Endothelial cell of umbilical vein (primary cell): ENCODE results near the gene AASDHPPT.

Experiments used
- CTCF ChIP-seq, 2 donors: IDR thresholded peaks; 1 replicate in 1 of 2; 2 replicates in 1 of 2; pipeline ENCODE4 v1.5.1; 2011; ENCODE audit warnings: low read length in 2 of 2, mild to moderate bottlenecking in 2 of 2, moderate library complexity in 2 of 2, control low read depth in 1 of 2, inconsistent platforms in 1 of 2, low read depth in 1 of 2; ENCODE audit not compliant: insufficient read depth in 1 of 2; ENCODE audit errors: extremely low read depth in 1 of 2
- EZH2 ChIP-seq: IDR thresholded peaks from 2 replicates; pipeline ENCODE4 v1.6.1; 2012; ENCODE audit warnings: borderline replicate concordance, low read depth, mild to moderate bottlenecking, moderate library complexity, low read length, inconsistent platforms; ENCODE audit not compliant: severe bottlenecking
- FOS ChIP-seq: IDR thresholded peaks from 2 replicates; pipeline ENCODE4 v1.6.1; 2011; ENCODE audit warnings: mild to moderate bottlenecking, low read length, moderate library complexity, borderline replicate concordance; ENCODE audit not compliant: insufficient read depth
- GATA2 ChIP-seq: IDR thresholded peaks from 2 replicates; pipeline ENCODE4 v1.7.0; 2011; ENCODE audit warnings: low read depth, mild to moderate bottlenecking, moderate library complexity, mixed read lengths, low read length; ENCODE audit not compliant: insufficient read length, insufficient read depth
- POLR2A ChIP-seq: IDR thresholded peaks from 2 replicates; pipeline ENCODE4 v1.6.1; 2012; ENCODE audit warnings: low read depth, mild to moderate bottlenecking, control low read depth, low read length
- POLR2AphosphoS5 ChIP-seq: IDR thresholded peaks from 2 replicates; pipeline ENCODE4 v1.6.1; 2012; ENCODE audit warnings: low read depth, mild to moderate bottlenecking, control low read depth, low read length, moderate library complexity; ENCODE audit not compliant: insufficient read depth
- TF ChIP-seq, protein P1 (sequence below): IDR thresholded peaks from 2 replicates; pipeline ENCODE4 v1.6.1; 2011; ENCODE audit not compliant: insufficient read depth, insufficient read length

DNA sequence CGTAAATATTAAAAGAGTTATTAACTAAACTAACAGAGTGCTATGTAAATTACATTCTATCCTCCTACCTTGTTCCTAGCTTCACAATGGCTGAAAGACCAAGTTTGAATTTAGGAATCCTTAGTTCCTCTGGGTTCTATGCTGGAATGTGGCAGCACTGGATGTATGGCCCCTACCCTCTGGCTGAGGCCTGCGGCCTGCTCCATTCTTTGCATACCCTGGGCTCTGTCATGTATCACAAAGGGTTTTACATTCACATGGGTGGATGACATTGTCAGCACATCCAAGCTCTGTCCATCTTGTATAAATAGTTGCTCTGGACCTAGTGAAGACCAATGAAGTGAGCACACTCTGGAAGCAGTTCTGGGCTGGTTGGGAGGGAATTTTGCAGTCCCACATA lies 54.5 kb downstream of the AASDHPPT start:
- TF ChIP-seq GATA2 = no peak
- no peak for TF ChIP-seq POLR2AphosphoS5
- no peak for TF ChIP-seq CTCF (IDR thresholded peaks at IDR 0.05; ENCODE audit: extremely low read depth in 1 of 2, insufficient read depth in 1 of 2, low read depth in 1 of 2, low read length in 2 of 2)
- no peak for TF ChIP-seq POLR2A
- no peak for TF ChIP-seq EZH2
- no peak for TF ChIP-seq FOS
- TF ChIP-seq, protein P1, sequence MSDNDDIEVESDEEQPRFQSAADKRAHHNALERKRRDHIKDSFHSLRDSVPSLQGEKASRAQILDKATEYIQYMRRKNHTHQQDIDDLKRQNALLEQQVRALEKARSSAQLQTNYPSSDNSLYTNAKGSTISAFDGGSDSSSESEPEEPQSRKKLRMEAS = no peak
